HG03025 (cell line): ENCODE results near the gene NR2F1.
A peak's percentile ranks its signal among the peaks of the same experiment; 100 is the strongest.

ENCODE experiments used
- ATAC-seq: cut with Tn5 transposase; IDR thresholded peaks from one replicate; pipeline ENCODE4 v1.9.1; 2021; ENCODE audit warnings: mild to moderate bottlenecking, moderate library complexity; ENCODE audit not compliant: unreplicated experiment, low FRiP score

The NR2F1 gene

DNA sequence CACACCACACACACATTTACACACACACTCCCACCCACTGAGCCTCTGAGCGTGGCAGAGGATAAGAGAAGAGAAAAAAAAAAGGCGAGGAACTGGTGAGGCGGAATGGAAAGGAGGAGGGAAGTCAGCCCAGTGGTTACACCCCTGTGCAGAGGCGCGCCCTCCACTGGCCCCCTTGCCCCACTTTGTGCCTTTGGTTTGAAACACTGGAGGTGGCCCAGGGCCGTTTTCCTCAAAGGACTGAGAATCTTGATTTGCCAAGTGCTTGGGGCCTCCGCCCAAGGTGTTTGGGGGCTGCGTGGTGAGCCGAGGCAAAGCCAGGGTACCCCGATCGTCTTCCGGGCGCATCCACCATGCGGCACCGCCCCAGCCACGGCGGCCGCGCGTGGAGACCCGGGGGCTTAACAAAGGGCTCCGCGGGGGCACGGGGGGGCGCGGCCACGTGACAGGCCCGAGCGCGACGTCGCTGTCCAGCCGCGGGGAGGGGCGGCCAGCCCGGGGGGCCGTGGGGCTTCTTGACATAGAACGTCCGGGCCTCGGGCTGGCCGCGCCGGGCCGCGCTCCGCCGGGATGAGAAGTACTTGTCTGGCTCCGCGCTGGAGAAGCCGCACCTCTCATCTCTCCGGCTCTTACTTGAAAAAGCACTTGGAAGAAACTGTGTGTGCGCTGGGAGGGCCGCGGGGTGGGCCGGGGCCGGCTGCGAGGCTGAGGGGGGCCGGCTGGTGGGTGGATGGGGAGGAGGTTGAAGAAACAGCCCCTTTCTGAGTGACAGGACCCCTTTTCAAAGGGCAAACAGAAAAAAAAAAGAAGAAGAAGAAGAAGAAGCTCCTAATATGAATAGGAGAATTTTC lies 21.0 kb downstream of the NR2F1 start:
- ATAC-seq = no peak

GRCh38 chr5:93604644-93605515 lies 21.9 kb downstream of the NR2F1 start:
- ATAC-seq = no peak

DNA sequence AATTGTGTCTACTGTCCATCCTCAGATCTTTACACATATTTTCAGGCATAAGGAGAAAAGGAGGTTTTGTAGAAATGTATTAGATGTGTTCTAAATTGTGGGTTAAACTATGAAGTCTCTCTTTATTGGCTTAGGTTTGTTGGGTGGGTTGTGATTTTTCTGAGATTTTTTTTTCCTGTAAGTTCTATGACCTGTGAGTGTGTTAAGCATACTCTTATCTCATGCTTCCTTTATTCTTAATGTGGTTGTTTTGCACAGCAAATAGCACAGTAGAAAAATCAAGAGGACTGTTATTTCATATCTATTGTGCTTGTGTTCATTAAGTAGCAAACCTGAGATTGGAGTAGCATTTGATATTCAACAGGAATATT lies 23.3 kb downstream of the NR2F1 start:
- no peak for ATAC-seq

- ATAC-seq = peak; percentile 76
Observed at GRCh38 chr5:93607367-93608258, 24.6 kb downstream of the NR2F1 start.

DNA sequence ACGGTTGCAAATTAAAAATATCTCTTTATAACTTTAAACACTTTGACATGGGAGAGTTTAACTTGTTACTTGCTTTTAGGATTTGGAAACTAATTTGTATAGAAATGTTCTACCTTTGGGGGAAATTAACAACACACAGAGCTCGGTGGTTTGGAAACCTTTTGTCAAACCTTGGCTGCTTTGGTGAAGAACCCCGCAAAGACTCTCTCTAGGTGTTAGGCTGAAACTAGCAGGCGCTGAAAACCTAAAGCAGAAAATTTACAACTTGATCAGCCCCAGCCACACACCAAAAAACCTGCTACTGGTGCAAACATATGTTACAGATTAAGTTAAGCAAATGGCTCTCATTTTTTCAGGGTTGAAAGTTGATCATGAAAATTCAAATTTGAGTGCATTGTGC lies 25.8 kb downstream of the NR2F1 start:
- no peak for ATAC-seq

DNA sequence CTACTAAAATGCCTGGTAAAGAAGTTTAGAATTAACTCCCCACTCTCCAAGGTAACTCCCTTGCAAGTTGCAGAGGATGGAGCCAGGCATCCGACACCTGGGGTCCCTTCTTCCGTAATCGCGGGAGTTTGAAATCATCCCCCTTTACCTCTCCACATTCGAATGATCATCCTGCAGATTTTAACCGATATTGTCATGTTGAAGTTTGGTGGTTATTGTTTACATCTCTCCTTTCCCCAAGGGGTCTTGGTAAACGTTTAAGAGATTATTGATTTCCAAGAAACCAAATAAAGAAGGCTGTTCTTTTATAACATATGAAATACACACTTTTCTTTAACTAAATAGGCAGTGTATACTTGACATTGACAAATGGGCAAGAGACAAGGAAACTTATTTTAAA lies 26.7 kb downstream of the NR2F1 start:
- ATAC-seq = no peak

- ATAC-seq = no peak
Observed at GRCh38 chr5:93610581-93611272, 27.7 kb downstream of the NR2F1 start.

DNA sequence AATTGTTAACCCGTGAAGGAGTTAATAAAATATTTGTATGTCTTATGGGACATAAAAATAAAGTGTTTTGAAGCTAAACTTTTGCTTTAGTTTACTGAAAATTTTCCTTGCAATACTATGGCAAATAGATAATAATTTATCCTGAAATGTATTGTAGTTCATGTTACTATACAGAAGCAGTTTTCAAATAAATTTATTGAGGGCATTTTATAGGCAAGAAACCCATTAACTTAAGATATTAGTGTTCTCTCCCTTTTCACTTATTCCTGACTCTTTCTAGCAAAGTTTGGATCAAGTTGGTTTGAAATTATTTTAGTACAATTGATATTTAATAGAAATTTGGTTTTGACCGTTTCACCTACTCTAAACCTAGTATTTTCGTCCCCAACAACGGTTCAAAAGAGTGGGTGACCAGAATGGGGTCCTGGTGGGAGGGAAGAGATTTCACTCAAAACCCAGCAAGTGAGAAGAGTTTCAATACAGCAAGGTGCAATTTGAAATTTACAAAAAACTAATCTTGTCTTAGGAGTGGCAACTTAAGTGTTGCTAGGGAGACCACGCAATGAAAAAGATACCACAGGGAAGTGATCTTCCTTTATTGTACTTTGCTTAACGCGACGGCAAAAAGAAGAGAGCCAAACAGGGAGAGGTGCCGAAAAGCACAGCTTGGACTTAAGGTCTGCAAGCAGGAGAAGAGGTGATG lies 28.4 kb downstream of the NR2F1 start:
- no peak for ATAC-seq

DNA sequence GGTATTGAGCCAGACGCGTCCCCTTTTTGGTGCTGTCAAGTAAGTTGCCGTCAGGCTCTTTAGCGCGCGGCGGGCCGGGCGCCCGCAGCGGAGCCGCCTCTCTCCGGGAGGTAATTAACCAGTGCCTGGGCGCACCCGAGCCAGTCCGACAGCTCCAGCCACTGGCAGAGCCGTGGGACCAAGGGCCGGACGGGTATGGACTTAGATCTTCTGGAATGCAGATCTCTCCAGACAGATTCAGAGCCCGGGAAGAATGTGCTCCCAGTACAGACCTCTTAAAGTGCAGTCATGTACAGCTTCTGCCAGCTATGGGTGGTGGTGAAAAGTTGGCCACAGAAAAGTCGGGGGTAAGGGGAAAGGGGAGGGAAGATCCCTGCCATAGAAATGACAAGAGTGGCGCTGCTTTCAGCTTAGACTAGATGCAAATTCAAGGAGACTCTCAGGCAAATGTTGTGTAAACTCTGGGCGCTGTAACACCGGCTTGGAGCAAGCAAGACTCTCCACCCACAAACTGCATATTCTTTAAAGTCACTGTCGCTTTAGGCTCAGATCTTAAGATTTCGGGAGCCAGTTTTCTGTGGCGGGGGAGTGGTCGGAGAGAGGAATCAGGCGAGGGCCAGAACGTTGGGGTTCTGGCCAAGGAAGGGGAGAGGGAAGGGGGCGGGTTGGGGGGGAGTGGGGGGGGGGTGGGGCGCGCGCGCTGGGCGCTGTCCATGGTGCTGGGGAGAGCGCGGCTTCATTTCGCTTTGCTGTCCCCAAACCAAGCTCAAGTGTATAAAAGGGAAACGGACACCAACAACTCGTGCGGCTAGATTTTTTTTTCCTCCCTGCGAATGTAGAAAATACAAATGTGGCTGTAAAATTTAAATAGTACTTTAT lies 29.2 kb downstream of the NR2F1 start:
- ATAC-seq = no peak

- ATAC-seq = no peak
Observed at GRCh38 chr5:93612855-93613243, 29.8 kb downstream of the NR2F1 start.

DNA sequence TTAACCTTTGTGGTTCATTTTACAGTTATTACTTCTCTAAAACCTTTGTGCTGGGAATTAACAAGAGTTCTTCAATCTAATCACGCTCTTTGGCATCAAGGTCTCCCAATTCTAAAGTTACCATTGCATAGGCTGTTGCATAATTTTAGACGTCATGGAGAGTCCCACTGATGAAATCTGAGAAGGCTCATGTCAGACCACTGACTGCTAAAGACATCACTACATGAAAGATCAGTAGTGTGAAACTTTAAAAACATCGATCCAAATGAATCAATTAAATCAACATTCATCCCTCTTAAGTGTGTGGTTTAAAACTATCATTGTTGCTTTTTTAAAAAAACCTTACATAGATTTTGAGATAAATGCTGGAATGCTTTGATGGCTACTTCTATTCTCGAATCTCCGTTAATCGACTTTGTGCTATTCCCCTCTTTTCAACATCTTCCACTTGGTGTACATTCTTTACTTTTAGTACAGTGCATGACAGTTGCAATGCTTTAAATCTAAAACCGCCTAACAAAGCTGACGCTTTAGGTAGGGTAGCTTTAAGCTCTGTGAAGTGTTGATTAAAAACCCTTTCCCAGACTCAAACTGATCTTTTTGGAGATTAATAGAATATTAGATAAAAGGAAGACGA lies 33.6 kb downstream of the NR2F1 start:
- no peak for ATAC-seq

GRCh38 chr5:93620487-93621326 lies 37.7 kb downstream of the NR2F1 start:
- ATAC-seq = peak; percentile 99

DNA sequence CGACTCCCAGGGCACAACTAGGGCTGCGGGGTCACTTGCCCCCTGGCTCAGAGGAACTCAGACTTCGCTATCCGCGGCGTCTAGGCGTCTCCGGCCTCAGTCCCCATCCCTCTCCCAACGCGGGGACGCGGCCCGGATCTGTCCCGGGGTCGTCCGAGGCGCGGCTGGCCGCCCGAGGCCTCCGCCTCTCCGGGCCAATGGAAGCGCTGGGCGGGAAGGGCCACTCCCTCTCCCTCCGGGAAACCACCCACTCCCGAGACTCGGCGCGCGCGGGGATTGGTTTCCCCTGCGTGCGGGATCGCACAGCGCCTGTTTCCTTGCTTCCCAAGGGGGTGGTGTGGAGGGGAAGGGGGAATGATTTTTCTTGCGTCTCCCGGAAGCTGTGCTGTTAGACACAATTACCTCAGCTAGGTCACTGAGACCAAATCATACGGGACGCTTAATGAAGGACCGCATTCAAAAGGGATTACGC lies 38.3 kb downstream of the NR2F1 start:
- ATAC-seq = peak; percentile 4

DNA sequence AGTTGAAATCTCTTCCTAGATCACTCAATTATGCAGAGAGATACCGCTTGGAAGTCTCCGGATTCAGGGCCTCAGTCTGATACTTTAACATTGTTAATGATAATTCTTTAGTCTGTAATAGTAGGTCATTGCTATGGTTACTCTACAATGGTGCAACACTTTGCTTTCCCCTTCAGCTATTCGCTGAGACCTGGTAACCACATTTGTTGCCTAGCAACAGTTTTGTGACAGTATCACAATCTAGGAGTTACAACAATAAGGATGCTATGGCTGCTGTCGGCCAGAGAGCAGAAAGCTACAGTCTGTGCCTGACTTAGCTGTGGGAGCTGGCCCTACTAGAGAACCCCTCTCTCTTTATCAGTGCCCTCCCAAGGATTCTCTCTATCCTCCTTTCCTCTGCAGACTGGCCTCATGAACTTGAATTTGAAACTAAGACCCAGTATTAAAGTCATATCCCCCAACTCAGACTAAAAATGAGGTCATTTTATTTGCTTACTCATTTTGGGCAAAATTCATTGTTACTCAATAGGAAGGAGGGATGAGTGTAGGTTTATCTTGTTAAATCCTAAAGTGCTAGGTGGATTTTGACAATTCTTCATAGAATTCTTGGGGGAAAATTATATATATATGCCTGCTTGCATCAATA lies 39.3 kb downstream of the NR2F1 start:
- no peak for ATAC-seq

DNA sequence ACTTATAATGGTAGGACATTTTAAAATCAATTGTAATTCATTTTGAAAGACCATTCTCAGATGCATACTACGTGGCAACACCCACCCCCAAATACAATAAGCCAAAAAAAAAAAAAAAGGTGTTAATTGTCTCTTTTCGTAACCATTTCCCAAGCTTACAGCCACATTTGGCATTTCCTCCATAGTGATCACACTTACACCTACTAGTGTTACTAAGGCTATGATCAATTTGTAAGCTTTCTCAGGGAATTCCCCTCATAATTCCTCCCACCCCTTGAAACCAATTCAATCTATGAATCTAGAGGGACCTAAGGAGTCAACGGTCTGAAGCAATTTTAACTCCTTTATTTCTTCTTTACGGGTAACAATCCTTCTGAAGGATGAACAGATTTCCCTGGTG lies 40.1 kb downstream of the NR2F1 start:
- ATAC-seq = no peak

GRCh38 chr5:93626801-93627200 lies 43.8 kb downstream of the NR2F1 start:
- ATAC-seq = no peak

DNA sequence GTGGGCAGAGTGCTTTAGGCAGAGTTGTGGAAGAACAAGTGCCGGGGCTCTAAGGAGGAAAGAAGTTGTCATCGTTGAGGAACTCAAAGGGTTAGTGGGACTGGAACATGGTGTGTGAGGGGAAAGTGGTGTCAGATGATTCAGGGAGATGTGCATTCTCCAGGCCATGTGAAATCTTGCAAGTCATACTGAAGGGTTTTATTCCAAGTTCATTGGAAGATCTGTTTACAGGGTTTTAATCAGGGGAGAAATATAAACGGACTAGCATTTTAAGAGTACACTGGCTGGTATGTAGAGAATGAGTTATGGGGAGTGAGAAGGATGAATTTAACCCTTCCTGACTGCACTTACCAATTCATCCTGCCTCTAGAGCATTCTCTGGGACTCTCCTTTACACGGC lies 49.3 kb downstream of the NR2F1 start:
- no peak for ATAC-seq
